Measurements from ENCODE around the gene LAMA5.

The LAMA5 gene

DNA sequence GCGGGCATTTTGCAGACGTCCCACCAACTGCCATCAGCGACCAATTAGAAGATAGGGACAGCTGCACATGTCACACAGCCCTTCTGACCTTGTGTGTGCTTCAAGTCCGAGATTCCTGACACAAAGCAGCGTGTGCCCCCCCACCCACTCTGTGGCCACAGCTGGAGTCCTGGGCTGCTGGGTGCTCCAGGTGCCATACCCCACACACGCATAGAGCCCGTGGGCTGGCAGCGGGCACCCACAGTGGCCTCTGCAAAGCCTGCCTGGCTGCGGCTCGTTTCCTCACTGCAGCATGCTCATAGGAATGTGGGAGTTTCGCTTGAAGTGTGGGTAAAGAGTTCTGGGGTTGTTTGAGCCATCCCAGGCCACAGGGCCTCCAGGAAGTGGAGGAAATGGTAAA is 66.8 kb downstream of the LAMA5 start:
- ATAC-seq (ENCODE audit: insufficient read depth, low read depth) (no peak), DNase-seq (no peak)
- H3K27ac ChIP-seq (ENCODE audit: low read length), result no peak overlapping the region
- H3K79me2 ChIP-seq (ENCODE audit: insufficient read depth, low read length), result peaks cover 25% of the 10 kb centered on the region
- TF ChIP-seq, protein P1, sequence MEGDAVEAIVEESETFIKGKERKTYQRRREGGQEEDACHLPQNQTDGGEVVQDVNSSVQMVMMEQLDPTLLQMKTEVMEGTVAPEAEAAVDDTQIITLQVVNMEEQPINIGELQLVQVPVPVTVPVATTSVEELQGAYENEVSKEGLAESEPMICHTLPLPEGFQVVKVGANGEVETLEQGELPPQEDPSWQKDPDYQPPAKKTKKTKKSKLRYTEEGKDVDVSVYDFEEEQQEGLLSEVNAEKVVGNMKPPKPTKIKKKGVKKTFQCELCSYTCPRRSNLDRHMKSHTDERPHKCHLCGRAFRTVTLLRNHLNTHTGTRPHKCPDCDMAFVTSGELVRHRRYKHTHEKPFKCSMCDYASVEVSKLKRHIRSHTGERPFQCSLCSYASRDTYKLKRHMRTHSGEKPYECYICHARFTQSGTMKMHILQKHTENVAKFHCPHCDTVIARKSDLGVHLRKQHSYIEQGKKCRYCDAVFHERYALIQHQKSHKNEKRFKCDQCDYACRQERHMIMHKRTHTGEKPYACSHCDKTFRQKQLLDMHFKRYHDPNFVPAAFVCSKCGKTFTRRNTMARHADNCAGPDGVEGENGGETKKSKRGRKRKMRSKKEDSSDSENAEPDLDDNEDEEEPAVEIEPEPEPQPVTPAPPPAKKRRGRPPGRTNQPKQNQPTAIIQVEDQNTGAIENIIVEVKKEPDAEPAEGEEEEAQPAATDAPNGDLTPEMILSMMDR (IDR thresholded peaks at IDR 0.05; ENCODE audit: borderline replicate concordance, extremely low read depth, low read length, poor library complexity, severe bottlenecking), result no peak
- H4K20me1 ChIP-seq (ENCODE audit: insufficient read depth, low read length), result peaks cover 22% of the 10 kb centered on the region
- peaks cover 29% of the 10 kb centered on the region for H3K4me1 ChIP-seq (ENCODE audit: insufficient read depth, low read length)
- H3K9me3 ChIP-seq (ENCODE audit: insufficient read depth, low read length, severe bottlenecking), result no peaks in the 10 kb centered on the region
- no peak overlapping the region for H2AFZ ChIP-seq (ENCODE audit: low read depth, low read length)
- no peak overlapping the region for H3K9ac ChIP-seq (ENCODE audit: low read depth, low read length)
- no peaks in the 10 kb centered on the region for H3K27me3 ChIP-seq (ENCODE audit: insufficient read depth, low read length, poor library complexity)
- no peak overlapping the region for H3K4me2 ChIP-seq (ENCODE audit: insufficient read depth, low read length)
- peaks cover 44% of the 10 kb centered on the region for H3K36me3 ChIP-seq (ENCODE audit: insufficient read depth, low read length)
- no peak overlapping the region for H3K4me3 ChIP-seq (ENCODE audit: low read depth in 1 of 2, low read length in 2 of 2)

DNA sequence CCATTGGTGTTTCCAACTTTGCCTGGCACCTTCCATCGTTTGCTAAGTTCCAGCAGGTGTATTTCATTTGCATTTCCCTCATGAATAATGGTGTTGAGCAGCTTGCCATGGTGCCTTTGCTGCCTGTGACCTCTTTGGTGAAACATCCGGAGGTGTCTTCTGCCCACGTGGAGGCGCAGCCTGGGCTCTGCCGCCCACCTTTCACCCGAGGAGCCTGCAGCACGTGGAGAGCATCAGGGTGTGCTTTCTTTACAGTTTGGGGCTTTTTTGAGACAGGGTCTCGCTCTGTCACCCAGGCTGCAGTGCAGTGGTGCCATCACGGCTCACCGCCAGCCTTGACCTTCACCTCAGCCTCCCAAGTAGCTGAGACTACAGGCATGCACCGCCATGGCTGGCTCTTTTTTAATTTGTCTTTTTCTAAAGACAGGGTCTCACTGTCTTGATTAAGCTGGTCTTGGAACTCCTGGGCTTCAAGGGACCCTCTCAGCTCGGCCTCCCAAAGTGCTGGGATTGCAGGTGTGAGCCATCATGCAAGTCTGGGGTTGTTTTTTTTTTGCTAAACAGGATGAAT is 67.4 kb downstream of the LAMA5 start:
- TF ChIP-seq, protein P1 (IDR thresholded peaks at IDR 0.05; ENCODE audit: borderline replicate concordance, extremely low read depth, low read length, poor library complexity, severe bottlenecking), result no peak
- no peak for TF ChIP-seq EZH2 (IDR thresholded peaks at IDR 0.05; ENCODE audit: borderline replicate concordance, low read depth, low read length, severe bottlenecking)
- Histone ChIP-seq H4K20me1 (ENCODE audit: insufficient read depth, low read length) (peaks cover 16% of the 10 kb centered on the region), H3K27me3 (ENCODE audit: insufficient read depth, low read length, poor library complexity) (no peaks in the 10 kb centered on the region), H3K4me2 (ENCODE audit: insufficient read depth, low read length) (no peak overlapping the region), H3K27ac (ENCODE audit: low read length) (no peak overlapping the region), H3K36me3 (ENCODE audit: insufficient read depth, low read length) (peaks cover 41% of the 10 kb centered on the region), H3K9ac (ENCODE audit: low read depth, low read length) (no peak overlapping the region), H3K4me3 (ENCODE audit: low read depth in 1 of 2, low read length in 2 of 2) (no peak overlapping the region), H3K4me1 (ENCODE audit: insufficient read depth, low read length) (peaks cover 23% of the 10 kb centered on the region), H3K79me2 (ENCODE audit: insufficient read depth, low read length) (peaks cover 19% of the 10 kb centered on the region), H2AFZ (ENCODE audit: low read depth, low read length) (no peak overlapping the region), H3K9me3 (ENCODE audit: insufficient read depth, low read length, severe bottlenecking) (no peaks in the 10 kb centered on the region)
- DNase-seq (no peak), ATAC-seq (ENCODE audit: insufficient read depth, low read depth) (no peak)

DNA sequence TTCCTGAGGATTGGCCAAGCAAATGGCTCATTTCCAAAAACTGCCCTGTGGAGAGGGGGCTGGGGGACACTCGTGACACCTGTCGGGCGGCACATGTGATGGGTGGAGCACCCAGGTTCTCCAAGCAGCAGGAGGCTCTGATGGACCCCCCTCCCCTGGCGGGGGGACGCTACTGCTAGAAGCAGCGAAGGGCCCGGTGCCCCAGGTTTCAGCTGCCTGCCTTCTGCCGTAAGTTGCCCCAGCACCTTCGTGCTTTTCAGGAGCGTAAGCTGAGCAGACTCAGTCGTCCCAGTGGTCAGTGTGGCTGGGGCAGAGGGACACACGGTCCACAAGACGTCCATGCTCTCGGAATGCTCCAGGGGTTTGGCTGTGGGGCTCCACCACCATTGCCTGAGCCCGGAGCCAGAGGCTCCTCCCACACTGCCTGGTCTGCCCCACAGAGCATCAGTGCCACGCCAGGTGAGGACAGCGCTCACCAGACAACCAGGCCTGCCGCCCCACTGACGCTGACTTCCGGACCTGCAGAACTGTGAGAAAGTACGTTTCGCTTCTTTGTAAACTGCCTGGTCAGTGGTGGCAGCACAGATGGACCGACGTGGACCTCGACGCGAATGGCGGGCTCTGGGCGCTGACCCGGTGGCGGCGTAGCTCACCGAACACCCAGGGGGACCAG is 68.4 kb downstream of the LAMA5 start:
- H3K4me2 ChIP-seq (ENCODE audit: insufficient read depth, low read length), result no peak overlapping the region
- no peaks in the 10 kb centered on the region for H3K9me3 ChIP-seq (ENCODE audit: insufficient read depth, low read length, severe bottlenecking)
- DNase-seq (no peak), ATAC-seq (ENCODE audit: insufficient read depth, low read depth) (no peak)
- H3K9ac ChIP-seq (ENCODE audit: low read depth, low read length), result no peak overlapping the region
- H2AFZ ChIP-seq (ENCODE audit: low read depth, low read length), result no peak overlapping the region
- no peak overlapping the region for H3K27ac ChIP-seq (ENCODE audit: low read length)
- H3K79me2 ChIP-seq (ENCODE audit: insufficient read depth, low read length), result peaks cover 9% of the 10 kb centered on the region
- H4K20me1 ChIP-seq (ENCODE audit: insufficient read depth, low read length), result peaks cover 6% of the 10 kb centered on the region
- H3K36me3 ChIP-seq (ENCODE audit: insufficient read depth, low read length), result peaks cover 39% of the 10 kb centered on the region
- H3K4me3 ChIP-seq (ENCODE audit: low read depth in 1 of 2, low read length in 2 of 2), result no peak overlapping the region
- TF ChIP-seq, protein P1 (IDR thresholded peaks at IDR 0.05; ENCODE audit: borderline replicate concordance, extremely low read depth, low read length, poor library complexity, severe bottlenecking), result no peak
- TF ChIP-seq EZH2 (IDR thresholded peaks at IDR 0.05; ENCODE audit: borderline replicate concordance, low read depth, low read length, severe bottlenecking), result no peak
- no peaks in the 10 kb centered on the region for H3K27me3 ChIP-seq (ENCODE audit: insufficient read depth, low read length, poor library complexity)
- peaks cover 13% of the 10 kb centered on the region for H3K4me1 ChIP-seq (ENCODE audit: insufficient read depth, low read length)
